Esophagus muscularis mucosa (tissue), 4 donors: Measurements from ENCODE around the gene SAFB. TPM values are rescaled to one million over a fixed set of nuclear protein-coding genes. Genes with fewer than 3 reads are reported as not detected.

Source experiments
- small RNA-seq, 3 donors: library from RNA; depleted of rRNA; stranded (forward); fragments of <200 nt; gene quantifications; one replicate each; pipeline ENCODE3, GENCODE V24; 2016
- total RNA-seq, 4 donors: library from RNA; depleted of rRNA; stranded (reverse); fragments of >200 nt; gene quantifications; one replicate each; pipeline versions ENCODE4 v1.1.0 to v1.2.1, GENCODE V29; 2016

SAFB gene
- total RNA-seq, 4 donors from 2014 or later = 48.4 to 96.2 (median 75.7) TPM

Small RNA genes within 50 kb of the gene (small RNA-seq; reads per million reads assigned to genes)
- 0 reads per million in 3 donors for gene SNRPEP4

Other genes starting within 250 kb of the SAFB start
- not detected for gene ZNRF4, start 167.7 kb upstream of the SAFB start, total RNA-seq
- gene TINCR, start 55.1 kb upstream of the SAFB start, total RNA-seq = 1 to 10 TPM in 1 of 4 donors, under 1 TPM in 2, not detected in 1; 0.17 to 2.9 (median 0.33) TPM
- 10 to 100 TPM; 31.1 to 57.8 (median 42.7) TPM for gene SAFB2, start 307 bp upstream of the SAFB start, total RNA-seq
- 10 to 100 TPM; 46.4 to 70.0 (median 59.3) TPM for gene MICOS13, start 57.4 kb downstream of the SAFB start, total RNA-seq
- 10 to 100 TPM; 15.0 to 21.8 (median 17.8) TPM for gene HSD11B1L, start 57.9 kb downstream of the SAFB start, total RNA-seq
- 100 to 1,000 TPM; 461 to 719 (median 614) TPM for gene RPL36, start 67.2 kb downstream of the SAFB start, total RNA-seq
- gene LONP1, start 97.1 kb downstream of the SAFB start, total RNA-seq = 10 to 100 TPM; 49.0 to 70.4 (median 54.3) TPM
- under 1 TPM in 1 of 4 donors, not detected in 3; 0.19 TPM for gene CATSPERD, start 97.6 kb downstream of the SAFB start, total RNA-seq
- 1 to 10 TPM in 2 of 4 donors, under 1 TPM in 2; 0.19 to 1.2 (median 1.0) TPM for gene PRR22, start 161.7 kb downstream of the SAFB start, total RNA-seq
- gene DUS3L, start 168.1 kb downstream of the SAFB start, total RNA-seq = 10 to 100 TPM; 20.3 to 34.1 (median 27.3) TPM
- gene NRTN, start 182.0 kb downstream of the SAFB start, total RNA-seq = 10 to 100 TPM; 12.9 to 53.0 (median 29.5) TPM
- under 1 TPM in 1 of 4 donors, not detected in 3; 0.17 TPM for gene FUT6, start 216.6 kb downstream of the SAFB start, total RNA-seq
- gene FUT3, start 228.4 kb downstream of the SAFB start, total RNA-seq = under 1 TPM in 1 of 4 donors, not detected in 3; 0.57 TPM
- gene FUT5, start 247.5 kb downstream of the SAFB start, total RNA-seq = not detected